AG08395 (cell line): ENCODE measurements around the gene SMIM29.
"Not testable (repeated sequence)": the region's sequence is repeated elsewhere in the genome, so short reads cannot be mapped to it uniquely, and the experiment has no call there.

Experiments
- DNase-seq: peaks from one replicate; pipeline ENCODE4 v3.0.0; 2012; ENCODE audit warnings: mixed read lengths, low spot score

SMIM29 gene

GRCh38 chr6:34267746-34268145 lies 18.9 kb upstream of the SMIM29 start:
- DNase-seq, result no peak

GRCh38 chr6:34263484-34263883 lies 14.7 kb upstream of the SMIM29 start:
- not testable (repeated sequence) for DNase-seq

GRCh38 chr6:34260576-34261267 lies 11.9 kb upstream of the SMIM29 start:
- DNase-seq, result no peak

GRCh38 chr6:34259529-34260069 lies 10.8 kb upstream of the SMIM29 start:
- no peak for DNase-seq

GRCh38 chr6:34252395-34252794 lies 3.6 kb upstream of the SMIM29 start:
- DNase-seq, result not testable (repeated sequence)

- DNase-seq, result no peak
Measured at GRCh38 chr6:34249469-34250261, 859 bp upstream of the SMIM29 start.

- DNase-seq, result peak; percentile 52
Measured at GRCh38 chr6:34248198-34248726, 544 bp downstream of the SMIM29 start.

- DNase-seq, result no peak
Measured at GRCh38 chr6:34247481-34248197, 1.2 kb downstream of the SMIM29 start.

- no peak for DNase-seq
Measured at GRCh38 chr6:34246563-34247391, 2.0 kb downstream of the SMIM29 start.

GRCh38 chr6:34246249-34246562 lies 2.6 kb downstream of the SMIM29 start:
- no peak for DNase-seq

GRCh38 chr6:34245761-34246140 lies 3.1 kb downstream of the SMIM29 start:
- not testable (repeated sequence) for DNase-seq

- not testable (repeated sequence) for DNase-seq
Measured at GRCh38 chr6:34245032-34245760, 3.6 kb downstream of the SMIM29 start.

GRCh38 chr6:34243901-34244884 lies 4.6 kb downstream of the SMIM29 start:
- peak; percentile 94 for DNase-seq

GRCh38 chr6:34243131-34243771 lies 5.6 kb downstream of the SMIM29 start:
- DNase-seq, result no peak

GRCh38 chr6:34242252-34243130 lies 6.3 kb downstream of the SMIM29 start:
- no peak for DNase-seq

- DNase-seq, result no peak
Measured at GRCh38 chr6:34241351-34242215, 7.2 kb downstream of the SMIM29 start.
